T-cell (primary cell): ENCODE results near the gene ARRDC4. TPM values are rescaled to one million over a fixed set of nuclear protein-coding genes. Genes with fewer than 3 reads are reported as not detected.

ENCODE experiments used
- ATAC-seq, 4 experiments: fragments of 200-7000 bp in 3 of 4; fragments of 150-1000 bp in 1 of 4; cut with Tn5 transposase; replicated peaks in 1 of 4; 1 replicate in 3 of 4; 2 replicates in 1 of 4; pipeline ENCODE4 v1.10.0; 2021; ENCODE audit warnings: moderate library complexity in 3 of 4, mild to moderate bottlenecking in 2 of 4, moderate number of reproducible peaks in 1 of 4
- CTCF ChIA-PET, 2 donors: fragments of 300-600 bp; sonication (Branson Sonifier 250); formaldehyde crosslinking; loops; one replicate each; lab custom pipeline; 2022; ENCODE audit warnings: antibody characterized with exemption in 2 of 2; lab: Charles Lee
- POLR2A ChIA-PET, 2 donors: fragments of 300-600 bp; sonication (Branson Sonifier 250); formaldehyde crosslinking; loops; one replicate each; lab custom pipeline; 2022; ENCODE audit warnings: antibody characterized with exemption in 2 of 2; lab: Charles Lee
- DNase-seq, 35 experiments: peaks; one replicate each; pipeline versions ENCODE4 v3.0.0 to v3.0.0-alpha.2; 2013 to 2023
- H3K27ac ChIP-seq: one replicate; pipeline ENCODE4 v1.5.1; 2013; ENCODE audit warnings: low read length
- H3K27me3 ChIP-seq, 2 experiments: replicated peaks in 1 of 2; 1 replicate in 1 of 2; 2 replicates in 1 of 2; pipeline versions ENCODE4 v1.6.1 to v1.7.0; 2013; ENCODE audit warnings: low read length in 1 of 2, mixed read lengths in 1 of 2; ENCODE audit not compliant: control insufficient read depth in 2 of 2, insufficient read depth in 2 of 2; ENCODE audit errors: extremely low read depth in 1 of 2
- H3K36me3 ChIP-seq, 2 donors: 1 replicate in 1 of 2; 2 replicates in 1 of 2; pipeline versions ENCODE4 v1.6.1 to v1.7.0; 2013; ENCODE audit warnings: low read length in 1 of 2; ENCODE audit not compliant: control insufficient read depth in 2 of 2, insufficient read depth in 1 of 2; ENCODE audit errors: extremely low read depth in 1 of 2
- H3K4me1 ChIP-seq, 2 experiments: 1 replicate in 1 of 2; 2 replicates in 1 of 2; pipeline versions ENCODE4 v1.6.1 to v1.7.0; 2013; ENCODE audit warnings: low read length in 2 of 2, mixed read lengths in 1 of 2; ENCODE audit not compliant: insufficient read depth in 2 of 2, control insufficient read depth in 1 of 2; ENCODE audit errors: extremely low read depth in 1 of 2
- H3K4me3 ChIP-seq, 2 donors: 1 replicate in 1 of 2; 2 replicates in 1 of 2; pipeline versions ENCODE4 v1.5.1 to v1.7.0; 2013; ENCODE audit warnings: mild to moderate bottlenecking in 2 of 2, low read length in 1 of 2, moderate library complexity in 1 of 2; ENCODE audit not compliant: control insufficient read depth in 1 of 2; ENCODE audit errors: extremely low read depth in 1 of 2
- H3K9me3 ChIP-seq: 2 replicates; pipeline ENCODE4 v1.7.0; 2013
- H3K27ac Mint-ChIP-seq, 2 donors: one replicate each; pipeline ENCODE4 v1.8.0; 2020 to 2021; ENCODE audit warnings: mild to moderate bottlenecking in 2 of 2, mixed read lengths in 2 of 2
- H3K27me3 Mint-ChIP-seq, 2 donors: one replicate each; pipeline ENCODE4 v1.8.0; 2021 to 2022; ENCODE audit warnings: mixed read lengths in 2 of 2
- H3K36me3 Mint-ChIP-seq: one replicate; pipeline ENCODE4 v1.8.0; 2021; ENCODE audit warnings: mixed read lengths
- H3K4me1 Mint-ChIP-seq, 3 donors: one replicate each; pipeline ENCODE4 v1.8.0; 2020 to 2022; ENCODE audit warnings: mixed read lengths in 3 of 3, mild to moderate bottlenecking in 1 of 3
- H3K4me3 Mint-ChIP-seq, 3 donors: one replicate each; pipeline ENCODE4 v1.8.0; 2020 to 2022; ENCODE audit warnings: mild to moderate bottlenecking in 3 of 3, mixed read lengths in 3 of 3, moderate library complexity in 3 of 3
- H3K9me3 Mint-ChIP-seq, 3 donors: one replicate each; pipeline ENCODE4 v1.8.0; 2020 to 2022; ENCODE audit warnings: mixed read lengths in 3 of 3
- WGBS: methylation state at CpG from one replicate; pipeline ENCODE4 v1.1.5; 2013; ENCODE audit warnings: missing lambda C conversion rate; ENCODE audit not compliant: insufficient coverage; 5-methylcytosine and 5-hydroxymethylcytosine counted together
- total RNA-seq, 35 experiments: library from RNA in 6 of 35; stranded (reverse) in 6 of 35; fragments of 120-200 nt in 1 of 35; gene quantifications; one replicate each; pipeline versions ENCODE4 v1.2.1 to v1.2.4 and lab custom pipeline; 2013 to 2026

The ARRDC4 gene
- total RNA-seq, 5 donors from 2014 or later (not counting 1 experiment from before 2014, with no cell fraction given): 0.79 to 2.1 (median 1.7) TPM

DNA sequence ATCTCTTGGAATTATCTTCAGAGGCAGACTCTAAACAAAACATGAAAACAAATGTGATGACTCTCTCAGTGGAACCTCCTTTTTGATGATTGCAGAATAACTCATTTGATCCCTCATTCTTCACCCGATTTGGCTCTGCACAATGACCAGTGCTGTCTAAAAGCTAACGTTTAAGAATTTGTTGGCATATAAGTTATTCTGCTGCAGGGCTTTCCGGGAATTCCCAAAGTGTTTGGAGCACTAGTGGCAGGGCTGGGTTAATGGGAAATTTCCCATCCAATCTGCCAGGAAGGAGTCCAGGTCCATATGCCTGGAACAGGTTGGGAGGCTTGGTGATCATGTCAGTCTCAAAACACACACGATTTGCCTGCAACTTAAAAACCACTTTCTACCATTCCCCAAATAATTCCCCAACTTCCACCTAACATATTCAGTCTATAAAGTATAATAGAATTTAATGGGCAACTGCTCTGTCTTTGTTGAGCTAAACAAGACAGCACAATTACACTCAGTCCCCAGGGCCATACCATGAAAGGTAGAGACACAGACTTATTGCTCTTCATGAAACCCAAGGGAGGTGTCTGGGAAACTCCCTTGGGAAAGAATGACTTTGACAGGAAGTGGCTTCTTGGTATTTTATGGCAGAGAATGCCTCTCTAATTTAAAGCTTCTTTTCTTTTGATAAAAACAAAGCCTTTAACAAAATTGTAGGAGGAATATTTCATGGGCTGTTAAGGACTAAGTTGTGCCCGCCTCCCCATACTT, 38.0 kb downstream of the ARRDC4 start:
- POLR2A ChIA-PET: no interaction called here
- H3K27me3 ChIP-seq: peaks cover 0 to 4% of the 10 kb centered on the region in 2 experiments
- DNase-seq: no peak
- Mint-ChIP-seq H3K27me3 (no peaks in the 10 kb centered on the region), H3K27ac (no peak overlapping the region), H3K9me3 (no peaks in the 10 kb centered on the region), H3K36me3 (no peaks in the 10 kb centered on the region), H3K4me3 (no peak overlapping the region), H3K4me1 (peaks cover 12 to 16% (median 15%) of the 10 kb centered on the region in 3 donors)
- no peak for ATAC-seq
- CTCF ChIA-PET: no interaction called here
- H3K9me3 ChIP-seq: no peaks in the 10 kb centered on the region
- H3K4me1 ChIP-seq: no peaks in the 10 kb centered on the region
- H3K4me3 ChIP-seq: no peak overlapping the region
- H3K36me3 ChIP-seq: no peaks in the 10 kb centered on the region
- no peak overlapping the region for H3K27ac ChIP-seq
- WGBS: no CpG with 5 or more reads among the region's 5 CpGs

DNA sequence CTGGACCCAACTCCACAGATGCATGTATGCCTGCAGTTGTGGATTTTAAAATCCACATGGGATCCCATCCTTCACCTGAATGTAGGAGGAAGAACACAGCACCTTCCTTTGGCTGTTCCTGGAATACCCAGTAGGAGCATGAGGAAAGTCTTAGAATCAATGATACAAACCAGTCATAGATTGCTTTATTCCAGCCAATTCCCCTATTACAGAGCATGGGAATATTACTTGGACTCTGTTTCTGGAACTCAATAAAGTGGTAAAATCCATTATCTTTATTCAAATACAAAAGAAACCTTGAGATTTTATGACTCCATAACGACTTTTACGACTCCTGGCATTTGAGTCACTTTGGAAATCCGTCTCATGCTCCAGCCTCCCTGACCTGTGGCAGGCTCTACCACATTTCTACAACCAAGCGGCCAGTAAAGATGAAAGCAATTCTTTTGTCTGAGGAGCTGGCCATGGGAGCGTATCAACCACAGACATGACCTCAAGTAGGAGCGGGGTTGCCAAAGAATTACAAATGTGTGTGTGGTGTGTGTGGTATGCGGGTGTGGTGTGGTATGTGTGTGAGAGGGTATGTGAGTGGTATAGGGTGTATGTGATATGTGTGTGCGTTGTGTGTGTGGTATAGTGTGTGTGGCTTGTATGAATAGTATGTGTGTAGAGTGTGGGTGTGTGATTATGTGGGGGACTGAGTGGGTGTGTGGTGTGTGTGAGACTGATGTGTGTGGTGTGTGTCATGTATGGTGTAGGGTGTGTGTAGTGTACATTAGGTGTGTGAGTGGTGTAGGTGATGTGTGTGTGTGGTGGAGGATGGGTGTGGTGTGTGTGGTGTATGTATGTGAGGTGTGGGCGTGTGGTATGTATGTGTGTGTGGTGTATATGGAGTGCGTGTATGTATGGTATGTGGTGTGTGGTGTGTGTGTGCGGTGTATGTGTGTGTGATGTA, 40.0 kb downstream of the ARRDC4 start:
- Mint-ChIP-seq H3K27ac (no peak overlapping the region), H3K4me3 (no peak overlapping the region), H3K4me1 (peaks cover 10% of the 10 kb centered on the region in 3 donors), H3K9me3 (no peaks in the 10 kb centered on the region), H3K36me3 (no peaks in the 10 kb centered on the region), H3K27me3 (no peaks in the 10 kb centered on the region)
- ChIA-PET CTCF (no interaction called here), POLR2A (no interaction called here)
- Histone ChIP-seq H3K9me3 (no peaks in the 10 kb centered on the region), H3K4me3 (no peak overlapping the region), H3K4me1 (no peaks in the 10 kb centered on the region), H3K36me3 (no peaks in the 10 kb centered on the region), H3K27me3 (peaks cover 0 to 4% of the 10 kb centered on the region in 2 experiments), H3K27ac (no peak overlapping the region)
- WGBS: 95% methylated on average over 8 of the region's 11 CpGs
- ATAC-seq (no peak), DNase-seq (no peak)

GRCh38 chr15:98001663-98002194, 41.2 kb downstream of the ARRDC4 start:
- DNase-seq (no peak), ATAC-seq (no peak)
- no peak overlapping the region for H3K27ac ChIP-seq
- Mint-ChIP-seq H3K4me1 (no peaks in the 10 kb centered on the region), H3K27ac (no peak overlapping the region), H3K4me3 (no peak overlapping the region), H3K36me3 (no peaks in the 10 kb centered on the region), H3K9me3 (no peaks in the 10 kb centered on the region), H3K27me3 (no peaks in the 10 kb centered on the region)
- WGBS: 96% methylated on average over 10 of the region's 10 CpGs
- H3K4me1 ChIP-seq: no peaks in the 10 kb centered on the region
- peaks cover 0 to 7% of the 10 kb centered on the region in 2 experiments for H3K27me3 ChIP-seq
- ChIA-PET POLR2A (no interaction called here), CTCF (no interaction called here)
- no peaks in the 10 kb centered on the region for H3K36me3 ChIP-seq
- no peak overlapping the region for H3K4me3 ChIP-seq
- H3K9me3 ChIP-seq: no peaks in the 10 kb centered on the region

DNA sequence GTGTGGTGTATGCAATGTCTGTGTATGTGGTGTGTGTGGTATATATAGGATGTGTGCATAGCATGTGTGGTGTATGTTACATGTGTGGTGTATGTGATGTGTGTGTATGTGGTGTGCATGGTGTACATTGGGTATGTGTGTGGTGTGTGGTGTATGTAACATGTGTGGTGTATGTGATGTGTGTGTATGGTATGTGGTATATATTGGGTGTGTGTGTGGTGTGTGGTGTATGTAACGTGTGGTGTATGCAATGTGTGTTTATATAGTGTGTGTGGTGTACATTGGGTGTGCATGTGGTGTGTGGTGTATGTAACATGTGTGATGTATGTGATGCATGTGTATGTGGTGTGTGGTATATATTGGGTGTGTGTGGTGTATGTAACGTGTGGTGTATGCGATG, 41.9 kb downstream of the ARRDC4 start:
- peaks cover 0 to 7% of the 10 kb centered on the region in 2 experiments for H3K27me3 ChIP-seq
- DNase-seq: no peak
- H3K36me3 ChIP-seq: no peaks in the 10 kb centered on the region
- Mint-ChIP-seq H3K27me3 (no peaks in the 10 kb centered on the region), H3K9me3 (no peaks in the 10 kb centered on the region), H3K36me3 (no peaks in the 10 kb centered on the region), H3K4me3 (no peak overlapping the region), H3K27ac (no peak overlapping the region), H3K4me1 (no peaks in the 10 kb centered on the region)
- H3K4me3 ChIP-seq: no peak overlapping the region
- 96% methylated on average over 3 of the region's 3 CpGs for WGBS
- H3K4me1 ChIP-seq: no peaks in the 10 kb centered on the region
- no peak overlapping the region for H3K27ac ChIP-seq
- POLR2A ChIA-PET: no interaction called here
- H3K9me3 ChIP-seq: no peaks in the 10 kb centered on the region
- no peak for ATAC-seq
- CTCF ChIA-PET: no interaction called here

GRCh38 chr15:98002866-98003265, 42.4 kb downstream of the ARRDC4 start:
- POLR2A ChIA-PET: no interaction called here
- Histone ChIP-seq H3K27me3 (peaks cover 0 to 7% of the 10 kb centered on the region in 2 experiments), H3K9me3 (no peaks in the 10 kb centered on the region), H3K36me3 (no peaks in the 10 kb centered on the region), H3K27ac (no peak overlapping the region), H3K4me3 (no peak overlapping the region), H3K4me1 (no peaks in the 10 kb centered on the region)
- Mint-ChIP-seq H3K36me3 (no peaks in the 10 kb centered on the region), H3K4me3 (no peak overlapping the region), H3K4me1 (no peaks in the 10 kb centered on the region), H3K27ac (no peak overlapping the region), H3K27me3 (no peaks in the 10 kb centered on the region), H3K9me3 (no peaks in the 10 kb centered on the region)
- WGBS: 75% methylated on average over 1 of the region's 4 CpGs
- CTCF ChIA-PET: no interaction called here
- no peak for DNase-seq
- no peak for ATAC-seq

DNA sequence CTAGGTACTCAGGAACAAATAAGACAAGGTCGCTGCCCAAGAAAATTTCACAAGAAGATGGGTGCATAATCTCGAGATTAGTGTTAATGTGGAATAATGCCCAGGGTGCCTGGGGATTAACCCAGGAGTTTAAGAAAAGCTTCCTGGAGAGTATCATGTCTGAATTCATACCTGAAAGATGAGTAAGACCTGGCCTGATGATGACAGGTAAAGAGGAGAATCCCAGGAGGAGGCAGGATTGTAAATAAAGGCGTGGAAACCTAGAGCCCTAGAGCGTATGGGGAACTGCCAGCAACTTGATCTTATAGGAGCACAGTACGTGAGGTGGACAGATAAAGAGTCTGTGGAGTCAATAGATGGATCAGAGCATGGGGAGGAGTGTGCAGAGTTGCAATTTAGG, 43.0 kb downstream of the ARRDC4 start:
- ChIA-PET POLR2A (no interaction called here), CTCF (no interaction called here)
- no peaks in the 10 kb centered on the region for H3K9me3 ChIP-seq
- no peaks in the 10 kb centered on the region for H3K36me3 Mint-ChIP-seq
- H3K27ac Mint-ChIP-seq: no peak overlapping the region
- no peaks in the 10 kb centered on the region for H3K36me3 ChIP-seq
- H3K27me3 Mint-ChIP-seq: no peaks in the 10 kb centered on the region
- no peak overlapping the region for H3K4me3 Mint-ChIP-seq
- WGBS: 75% methylated on average over 5 of the region's 5 CpGs
- peaks cover 0 to 7% of the 10 kb centered on the region in 2 experiments for H3K27me3 ChIP-seq
- H3K4me3 ChIP-seq: no peak overlapping the region
- H3K9me3 Mint-ChIP-seq: no peaks in the 10 kb centered on the region
- H3K4me1 Mint-ChIP-seq: no peaks in the 10 kb centered on the region
- no peak for ATAC-seq
- no peak overlapping the region for H3K27ac ChIP-seq
- no peaks in the 10 kb centered on the region for H3K4me1 ChIP-seq
- DNase-seq: no peak
